ENCODE data around the gene CREG1.
A peak's percentile ranks its signal among the peaks of the same experiment; 100 is the strongest.
"Not testable (repeated sequence)": the region's sequence is repeated elsewhere in the genome, so short reads cannot be mapped to it uniquely, and the experiment has no call there.

The CREG1 gene

GRCh38 chr1:167563579-167564246, 10.2 kb upstream of the CREG1 start:
- no peak for DNase-seq

GRCh38 chr1:167562702-167563101, 9.1 kb upstream of the CREG1 start:
- DNase-seq, result no peak

GRCh38 chr1:167561753-167562152, 8.2 kb upstream of the CREG1 start:
- DNase-seq, result no peak

GRCh38 chr1:167555971-167556714, 2.6 kb upstream of the CREG1 start:
- peak; percentile 64 to 70 for DNase-seq

- not testable (repeated sequence) for DNase-seq
Observed at GRCh38 chr1:167555072-167555471, 1.5 kb upstream of the CREG1 start.

GRCh38 chr1:167554028-167554779, 642 bp upstream of the CREG1 start:
- no peak for DNase-seq

GRCh38 chr1:167551362-167551761, 2.2 kb downstream of the CREG1 start:
- no peak for DNase-seq

GRCh38 chr1:167548059-167548932, 5.3 kb downstream of the CREG1 start:
- no peak for DNase-seq

GRCh38 chr1:167546935-167547334, 6.6 kb downstream of the CREG1 start:
- no peak for DNase-seq

- no peak for DNase-seq
Observed at GRCh38 chr1:167545349-167545748, 8.2 kb downstream of the CREG1 start.

GRCh38 chr1:167544447-167545093, 9.0 kb downstream of the CREG1 start:
- DNase-seq, result no peak

GRCh38 chr1:167543199-167543990, 10.2 kb downstream of the CREG1 start:
- no peak for DNase-seq

- no peak for DNase-seq
Observed at GRCh38 chr1:167542109-167543032, 11.2 kb downstream of the CREG1 start.

GRCh38 chr1:167541610-167542009, 12.0 kb downstream of the CREG1 start:
- no peak for DNase-seq

- no peak for DNase-seq
Observed at GRCh38 chr1:167541003-167541402, 12.6 kb downstream of the CREG1 start.

- DNase-seq, result no peak
Observed at GRCh38 chr1:167538657-167539056, 14.9 kb downstream of the CREG1 start.

- peak; percentile 51 to 55 for DNase-seq
Observed at GRCh38 chr1:167533851-167534300, 19.7 kb downstream of the CREG1 start.

GRCh38 chr1:167532964-167533824, 20.4 kb downstream of the CREG1 start:
- no peak for DNase-seq

- no peak for DNase-seq
Observed at GRCh38 chr1:167532375-167532774, 21.2 kb downstream of the CREG1 start.
